ENCODE measurements around the gene OS9.
"Not testable (repeated sequence)": the region's sequence is repeated elsewhere in the genome, so short reads cannot be mapped to it uniquely, and the experiment has no call there.

Gene OS9

GRCh38 chr12:57693659-57694458 is at the start of gene OS9:
OS9 (plus strand) TSS chr12:57694132; CDS start chr12:57694162, 30 bp downstream.
- DNase-seq (ENCODE audit: low read depth, low spot score), result peak; percentile 96

DNA sequence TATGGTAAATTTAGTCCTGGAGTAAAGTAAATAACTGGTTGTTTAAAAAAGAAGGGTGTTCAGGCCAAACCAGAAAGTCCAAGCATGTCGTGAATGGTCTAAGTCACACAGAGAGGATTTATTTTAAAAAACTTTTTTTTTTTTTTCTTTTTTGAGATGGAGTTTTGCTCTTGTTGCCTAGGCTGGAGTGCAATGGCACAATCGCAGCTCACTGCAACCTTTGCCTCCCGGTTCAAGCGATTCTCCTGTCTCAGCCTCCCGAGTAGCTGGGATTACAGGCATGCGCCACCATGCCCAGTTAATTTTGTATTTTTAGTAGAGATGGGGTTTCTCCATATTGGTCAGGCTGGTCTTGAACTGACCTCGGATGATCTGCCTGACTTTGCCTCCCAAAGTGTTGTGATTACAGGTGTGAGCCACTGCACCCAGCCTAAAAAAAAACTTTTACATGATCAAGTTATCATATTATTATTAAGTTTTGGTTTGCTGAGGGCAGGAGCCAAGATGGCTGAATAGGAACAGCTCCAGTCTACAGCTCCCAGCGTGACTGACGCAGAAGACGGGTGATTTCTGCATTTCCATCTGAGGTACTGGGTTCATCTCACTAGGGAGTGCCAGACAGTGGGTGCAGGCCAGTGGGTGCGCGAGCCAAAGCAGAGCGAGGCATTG is 47.8 kb upstream of the OS9 start:
- DNase-seq (ENCODE audit: low read depth, low spot score), result not testable (repeated sequence)

DNA sequence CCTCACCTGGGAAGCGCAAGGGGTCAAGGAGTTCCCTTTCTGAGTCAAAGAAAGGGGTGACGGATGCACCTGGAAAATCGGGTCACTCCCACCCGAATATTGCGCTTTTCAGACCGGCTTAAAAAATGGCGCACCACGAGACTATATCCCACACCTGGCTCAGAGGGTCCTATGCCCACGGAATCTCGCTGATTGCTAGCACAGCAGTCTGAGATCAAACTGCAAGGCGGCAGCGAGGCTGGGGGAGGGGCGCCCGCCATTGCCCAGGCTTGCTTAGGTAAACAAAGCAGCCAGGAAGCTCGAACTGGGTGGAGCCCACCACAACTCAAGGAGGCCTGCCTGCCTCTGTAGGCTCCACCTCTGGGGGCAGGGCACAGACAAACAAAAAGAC is 47.3 kb upstream of the OS9 start:
- DNase-seq (ENCODE audit: low read depth, low spot score), result not testable (repeated sequence)

DNA sequence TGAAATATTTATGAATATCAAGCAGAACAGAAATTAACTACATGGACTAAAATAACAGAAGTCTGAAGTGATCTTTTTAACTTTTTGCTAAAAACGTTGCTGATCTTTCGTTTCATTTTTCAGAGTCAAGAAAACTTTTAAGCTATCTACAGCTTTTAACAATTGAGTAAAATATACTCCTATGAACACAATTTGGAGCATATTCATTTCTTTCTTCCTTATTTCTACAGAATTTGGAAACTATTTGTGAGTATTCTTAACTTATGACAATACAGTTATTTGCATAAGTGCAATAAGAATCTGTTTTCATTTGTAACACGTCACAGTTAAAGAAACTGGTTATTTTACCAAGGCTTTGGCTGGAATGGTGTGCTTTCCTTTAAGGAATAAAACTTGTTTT is 39.9 kb upstream of the OS9 start:
- DNase-seq (ENCODE audit: low read depth, low spot score), result no peak

DNA sequence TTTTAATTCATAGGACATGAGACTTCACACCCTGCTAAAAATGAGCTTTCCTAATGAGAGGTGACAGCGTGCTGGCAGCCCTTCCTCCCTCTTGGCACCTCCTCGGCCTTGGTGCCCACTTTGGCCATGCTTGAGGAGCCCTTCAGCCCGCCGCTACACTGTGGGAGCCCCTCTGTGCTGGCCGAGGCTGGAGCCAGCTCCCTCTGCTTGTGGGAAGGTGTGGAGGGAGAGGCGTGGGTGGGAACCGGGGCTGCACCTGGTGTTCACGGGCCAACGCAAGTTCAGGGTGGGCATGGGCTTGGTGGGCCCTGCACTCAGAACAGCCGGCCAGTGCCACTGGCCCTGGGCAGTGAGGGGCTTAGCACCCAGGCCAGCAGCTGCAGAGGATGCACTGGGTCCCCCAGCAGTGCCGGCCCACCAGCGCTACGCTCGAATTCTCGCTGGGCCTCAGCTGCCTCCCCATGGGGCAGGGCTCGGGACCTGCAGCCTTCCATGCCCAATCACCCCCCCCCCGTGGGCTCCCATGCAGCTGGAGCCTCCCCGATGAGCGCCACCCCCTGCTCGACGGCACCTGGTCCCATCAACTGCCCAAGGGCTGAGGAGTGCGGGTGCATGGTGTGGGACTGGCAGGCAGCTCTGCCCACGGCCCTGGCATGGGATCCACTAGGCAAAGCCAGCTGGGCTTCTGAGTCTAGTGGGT is 38.2 kb upstream of the OS9 start:
- DNase-seq (ENCODE audit: low read depth, low spot score), result no peak

DNA sequence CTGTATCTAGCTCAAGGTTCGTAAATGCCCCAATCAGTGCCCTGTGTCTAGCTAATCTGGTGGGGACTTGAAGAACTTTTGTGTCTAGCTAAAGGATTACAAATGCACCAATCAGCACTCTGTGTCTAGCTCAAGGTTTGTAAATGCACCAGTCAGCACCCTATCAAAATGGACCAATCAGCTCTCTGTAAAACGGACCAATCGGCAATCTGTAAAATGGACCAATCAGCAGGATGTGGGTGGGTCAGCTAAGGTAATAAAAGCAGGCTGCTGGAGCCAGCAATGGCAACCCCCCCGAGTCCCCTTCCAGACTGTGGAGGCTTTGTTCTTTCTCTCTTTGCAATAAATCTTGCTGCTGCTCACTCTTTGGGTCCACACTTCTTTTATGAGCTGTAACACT is 37.5 kb upstream of the OS9 start:
- DNase-seq (ENCODE audit: low read depth, low spot score), result not testable (repeated sequence)

GRCh38 chr12:57657744-57658143 is 36.2 kb upstream of the OS9 start:
- no peak for DNase-seq (ENCODE audit: low read depth, low spot score)

- DNase-seq (ENCODE audit: low read depth, low spot score), result no peak
Observed at GRCh38 chr12:57658890-57659289, 35.0 kb upstream of the OS9 start.

DNA sequence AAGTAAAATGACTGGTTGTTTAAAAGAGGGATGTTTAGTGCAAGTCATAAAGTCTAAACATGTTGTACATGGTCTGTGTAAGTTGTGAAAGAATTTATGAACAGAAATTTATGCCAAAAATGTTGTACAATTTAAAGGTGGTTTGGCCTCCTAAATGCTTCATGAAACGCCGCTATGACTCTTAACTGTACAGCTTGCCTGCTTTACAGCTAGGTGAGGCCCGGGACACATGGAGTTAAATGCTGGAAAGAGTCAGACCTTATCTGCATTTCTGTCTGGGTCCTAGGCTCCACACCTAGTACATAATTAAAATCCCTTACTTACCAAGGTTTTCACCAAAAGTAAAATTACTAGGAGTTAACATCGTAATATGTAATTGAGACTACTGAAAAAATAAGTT is 32.6 kb upstream of the OS9 start:
- no peak for DNase-seq (ENCODE audit: low read depth, low spot score)

DNA sequence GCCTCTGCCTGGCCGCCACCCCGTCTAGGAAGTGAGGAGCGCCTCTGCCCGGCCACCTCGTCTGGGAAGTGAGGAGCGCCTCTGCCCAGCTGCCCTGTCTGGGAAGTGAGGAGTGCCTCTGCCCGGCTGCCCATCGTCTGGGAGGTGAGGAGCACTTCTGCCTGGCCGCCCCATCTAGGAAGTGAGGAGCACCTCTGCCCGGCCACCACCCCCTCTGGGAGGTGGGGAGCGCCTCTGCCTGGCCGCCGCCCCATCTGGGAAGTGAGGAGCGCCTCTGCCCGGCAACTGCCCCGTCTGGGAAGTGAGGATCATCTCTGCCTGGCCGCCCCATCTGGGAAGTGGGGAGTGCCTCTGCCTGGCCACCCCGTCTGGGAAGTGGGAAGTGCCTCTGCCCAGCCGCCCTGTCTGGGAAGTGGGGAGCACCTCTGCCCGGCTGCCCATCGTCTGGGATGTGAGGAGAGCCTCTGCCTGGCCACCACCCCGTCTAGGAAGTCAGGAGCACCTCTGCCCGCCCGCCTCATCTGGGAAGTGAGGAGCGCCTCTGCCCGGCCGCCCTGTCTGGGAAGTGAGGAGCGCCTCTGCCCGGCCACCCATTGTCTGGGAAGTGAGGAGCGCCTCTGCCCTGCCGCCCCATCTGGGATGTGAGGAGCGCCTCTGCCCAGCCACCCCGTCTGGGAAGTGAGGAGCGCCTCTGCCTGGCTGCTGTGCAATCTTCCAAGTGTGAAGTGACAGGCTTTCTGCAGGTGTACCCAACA is 28.7 kb upstream of the OS9 start:
- not testable (repeated sequence) for DNase-seq (ENCODE audit: low read depth, low spot score)

DNA sequence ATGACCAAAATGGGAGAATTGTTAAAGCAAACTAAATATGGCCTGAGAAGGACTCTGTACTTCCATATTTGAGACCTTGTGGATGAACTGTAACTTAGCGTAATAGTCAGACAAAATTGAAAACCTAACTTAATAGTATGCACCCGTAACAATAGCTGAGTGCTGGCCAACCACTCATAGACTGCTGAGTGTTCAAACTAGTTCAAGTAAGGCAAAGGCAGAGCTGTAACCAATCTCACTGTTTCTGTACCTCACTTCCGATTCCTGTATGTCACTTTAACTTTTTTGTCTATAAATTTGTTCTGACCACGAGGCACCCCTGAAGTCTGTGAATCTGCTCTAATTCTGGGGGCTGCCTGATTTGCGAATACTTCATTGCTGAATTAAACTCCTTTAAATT is 27.0 kb upstream of the OS9 start:
- DNase-seq (ENCODE audit: low read depth, low spot score), result no peak

DNA sequence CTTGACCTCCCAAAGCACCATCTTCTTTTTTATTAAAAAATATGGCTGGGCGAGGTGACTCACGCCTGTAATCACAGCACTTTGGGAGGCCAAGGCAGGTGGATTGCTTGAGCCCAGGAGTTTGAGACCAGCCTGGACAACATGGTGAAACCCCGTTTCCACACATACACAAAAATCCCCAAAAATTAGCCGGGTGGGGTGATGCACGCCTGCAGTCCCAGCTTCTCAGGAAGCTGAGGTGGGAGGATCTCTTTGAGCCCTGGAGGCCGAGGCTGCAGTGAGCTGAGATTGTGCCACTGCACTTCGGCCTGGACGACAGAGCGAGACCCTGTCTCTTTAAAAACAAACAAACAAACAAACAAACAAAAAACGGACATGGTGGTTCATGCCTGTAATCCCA is 24.2 kb upstream of the OS9 start:
- not testable (repeated sequence) for DNase-seq (ENCODE audit: low read depth, low spot score)

GRCh38 chr12:57671811-57672210 is 22.1 kb upstream of the OS9 start:
- not testable (repeated sequence) for DNase-seq (ENCODE audit: low read depth, low spot score)

- DNase-seq (ENCODE audit: low read depth, low spot score), result no peak
Observed at GRCh38 chr12:57672801-57673200, 21.1 kb upstream of the OS9 start.

DNA sequence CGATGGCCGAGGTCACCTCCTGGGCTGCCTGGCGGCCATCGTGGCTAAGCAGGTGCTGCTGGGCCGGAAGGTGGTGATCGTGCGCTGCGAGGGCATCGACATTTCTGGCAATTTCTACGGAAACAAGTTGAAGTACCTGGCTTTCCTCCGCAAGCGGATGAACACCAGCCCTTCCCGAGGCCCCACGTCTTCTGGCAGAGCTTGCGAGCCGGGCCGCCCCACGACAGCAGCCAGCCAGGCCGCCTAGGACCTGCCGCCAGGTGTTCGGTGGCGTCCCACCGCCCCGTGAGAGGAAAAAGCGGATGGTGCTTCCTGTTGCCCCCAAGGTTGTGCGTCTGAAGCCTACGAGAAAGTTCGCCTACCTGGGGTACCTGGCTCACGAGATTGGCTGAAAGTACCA is 19.2 kb upstream of the OS9 start:
- no peak for DNase-seq (ENCODE audit: low read depth, low spot score)

- not testable (repeated sequence) for DNase-seq (ENCODE audit: low read depth, low spot score)
Observed at GRCh38 chr12:57677947-57678346, 16.0 kb upstream of the OS9 start.

- DNase-seq (ENCODE audit: low read depth, low spot score), result no peak
Observed at GRCh38 chr12:57679697-57680096, 14.2 kb upstream of the OS9 start.

- DNase-seq (ENCODE audit: low read depth, low spot score), result no peak
Observed at GRCh38 chr12:57687862-57688261, 6.1 kb upstream of the OS9 start.

GRCh38 chr12:57688931-57689330 is 5.0 kb upstream of the OS9 start:
- no peak for DNase-seq (ENCODE audit: low read depth, low spot score)

DNA sequence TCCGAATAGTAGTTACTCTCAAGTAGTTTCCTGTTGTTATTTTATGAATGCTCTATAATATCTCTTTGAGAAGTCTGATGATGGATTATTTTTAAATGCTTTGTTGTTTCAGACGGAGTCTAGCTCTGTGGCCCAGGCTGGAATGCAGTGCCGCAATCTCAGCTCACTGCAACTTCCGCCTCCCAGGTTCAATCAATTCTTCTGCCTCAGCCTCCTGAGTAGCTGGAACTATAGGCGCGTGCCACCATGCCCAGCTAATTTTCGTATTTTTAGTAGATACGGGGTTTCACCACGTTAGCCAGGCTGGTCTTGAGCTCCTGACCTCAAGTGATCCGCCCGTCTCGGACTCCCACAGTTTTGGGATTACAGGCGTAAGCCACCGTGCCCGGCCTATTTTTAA is 1.4 kb upstream of the OS9 start:
- DNase-seq (ENCODE audit: low read depth, low spot score), result no peak

DNA sequence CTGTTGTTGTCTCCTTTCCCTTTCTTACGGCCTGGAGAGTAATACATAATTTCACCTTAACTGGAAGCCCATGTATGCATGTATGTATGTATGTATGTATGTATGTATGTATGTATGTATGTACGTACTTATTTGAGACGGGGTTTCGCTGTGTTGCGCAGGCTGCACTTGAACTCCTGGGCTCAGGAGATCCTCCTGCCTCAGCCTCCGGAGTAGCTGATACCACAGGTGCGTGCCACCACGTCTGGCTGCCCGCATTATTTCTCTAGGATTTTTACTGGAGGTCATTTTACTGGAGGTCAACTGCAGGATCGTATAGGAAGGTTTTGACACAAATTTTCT is 644 bp upstream of the OS9 start:
- no peak for DNase-seq (ENCODE audit: low read depth, low spot score)

GRCh38 chr12:57694459-57695019 is 607 bp downstream of the OS9 start:
- DNase-seq (ENCODE audit: low read depth, low spot score), result no peak

Measured in activated CD4-positive, CD25-positive, alpha-beta regulatory T cell treated with anti-CD3 and anti-CD28 coated beads, Interleukin-2, amount 50 U/mL, for 16 hours (primary cell).